Peyer's patch (tissue), 4 donors: ENCODE measurements around the gene MBNL2. TPM values are rescaled to one million over a fixed set of nuclear protein-coding genes. Genes with fewer than 3 reads are reported as not detected.

Source experiments
- DNase-seq, 3 donors: peaks; one replicate each; pipeline ENCODE4 v3.0.0-alpha.2; 2017 to 2019
- H3K27ac ChIP-seq, 4 donors: fragments of 200-600 bp; sonication (generic); one replicate each; pipeline ENCODE4 v1.5.1; 2016 to 2019
- H3K27me3 ChIP-seq, 2 donors: fragments of 200-600 bp; sonication (generic); one replicate each; pipeline ENCODE4 v1.5.1; 2019
- H3K36me3 ChIP-seq, 3 donors: fragments of 200-600 bp; sonication (generic); one replicate each; pipeline ENCODE4 v1.5.1; 2016 to 2019
- H3K4me1 ChIP-seq, 4 donors: fragments of 200-600 bp; sonication (generic); one replicate each; pipeline ENCODE4 v1.5.1; 2016 to 2019
- H3K4me3 ChIP-seq, 4 donors: fragments of 200-600 bp; sonication (generic); 1 replicate in 3 of 4; 2 replicates in 1 of 4; pipeline ENCODE4 v1.5.1; 2016 to 2019; ENCODE audit warnings: mild to moderate bottlenecking in 1 of 4
- H3K9me3 ChIP-seq, 4 donors: fragments of 200-600 bp; sonication (generic); one replicate each; pipeline ENCODE4 v1.5.1; 2016 to 2019; ENCODE audit warnings: mild to moderate bottlenecking in 1 of 4
- CTCF ChIP-seq, 6 experiments: fragments of 450-650 bp in 4 of 6; fragments of 200-600 bp in 2 of 6; sonication (generic) in 1 of 6; IDR thresholded peaks; one replicate each; pipeline ENCODE4 v1.5.1; 2017 to 2019; ENCODE audit warnings: antibody characterized with exemption in 6 of 6, mild to moderate bottlenecking in 3 of 6, moderate library complexity in 1 of 6
- POLR2A ChIP-seq, 2 donors: fragments of 450-650 bp; IDR thresholded peaks; one replicate each; pipeline ENCODE4 v1.5.1; 2017; ENCODE audit warnings: antibody characterized with exemption in 2 of 2, mild to moderate bottlenecking in 2 of 2, moderate library complexity in 2 of 2
- total RNA-seq, 4 donors: library from RNA; depleted of rRNA; stranded (reverse); fragments of >200 nt; gene quantifications; one replicate each; pipeline ENCODE4 v1.1.0, GENCODE V29; 2016

Gene MBNL2
- total RNA-seq, 4 donors from 2014 or later: 27.0 to 44.6 (median 36.3) TPM

DNA sequence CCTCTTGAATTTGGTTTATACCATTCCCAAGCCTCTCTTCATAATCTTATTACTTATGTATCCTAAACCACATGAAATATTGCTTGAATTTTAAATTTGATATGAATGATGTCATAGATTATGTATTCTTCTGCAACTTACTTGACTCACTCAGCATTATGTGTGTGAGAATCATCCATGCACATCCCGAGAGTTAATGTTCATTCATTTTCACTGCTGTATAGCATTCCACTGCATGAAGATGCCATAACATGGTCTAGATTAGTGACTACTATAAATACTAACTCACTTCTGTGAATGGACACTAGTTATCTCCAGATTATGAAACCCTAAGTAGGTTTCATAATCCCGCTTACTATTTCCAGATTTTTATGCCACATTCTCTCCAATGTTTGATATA lies 186.8 kb downstream of the MBNL2 start:
- Histone ChIP-seq H3K27ac (no peak overlapping the region), H3K27me3 (no peaks in the 10 kb centered on the region), H3K9me3 (no peaks in the 10 kb centered on the region), H3K36me3 (no peaks in the 10 kb centered on the region), H3K4me3 (no peak overlapping the region), H3K4me1 (no peaks in the 10 kb centered on the region)
- no peak for DNase-seq
- TF ChIP-seq POLR2A (IDR thresholded peaks at IDR 0.05): no peak
- TF ChIP-seq CTCF (IDR thresholded peaks at IDR 0.05): no peak

GRCh38 chr13:97411984-97412383 lies 189.9 kb downstream of the MBNL2 start:
- TF ChIP-seq POLR2A (IDR thresholded peaks at IDR 0.05): no peak
- no peak for TF ChIP-seq CTCF (IDR thresholded peaks at IDR 0.05)
- DNase-seq: no peak
- Histone ChIP-seq H3K4me3 (no peak overlapping the region), H3K36me3 (no peaks in the 10 kb centered on the region), H3K4me1 (no peaks in the 10 kb centered on the region), H3K27ac (no peak overlapping the region), H3K9me3 (no peaks in the 10 kb centered on the region), H3K27me3 (no peaks in the 10 kb centered on the region)

GRCh38 chr13:97413694-97414093 lies 191.6 kb downstream of the MBNL2 start:
- no peaks in the 10 kb centered on the region for H3K36me3 ChIP-seq
- TF ChIP-seq CTCF (IDR thresholded peaks at IDR 0.05) (no peak), POLR2A (IDR thresholded peaks at IDR 0.05) (no peak)
- H3K27me3 ChIP-seq: no peaks in the 10 kb centered on the region
- H3K9me3 ChIP-seq: no peaks in the 10 kb centered on the region
- no peak overlapping the region for H3K27ac ChIP-seq
- no peaks in the 10 kb centered on the region for H3K4me1 ChIP-seq
- no peak for DNase-seq
- H3K4me3 ChIP-seq: no peak overlapping the region

GRCh38 chr13:97414392-97414791 lies 192.3 kb downstream of the MBNL2 start:
- H3K27me3 ChIP-seq: no peaks in the 10 kb centered on the region
- no peak for DNase-seq
- no peak overlapping the region for H3K4me3 ChIP-seq
- no peak overlapping the region for H3K27ac ChIP-seq
- H3K9me3 ChIP-seq: no peaks in the 10 kb centered on the region
- TF ChIP-seq POLR2A (IDR thresholded peaks at IDR 0.05) (no peak), CTCF (IDR thresholded peaks at IDR 0.05) (no peak)
- H3K4me1 ChIP-seq: no peaks in the 10 kb centered on the region
- no peaks in the 10 kb centered on the region for H3K36me3 ChIP-seq

DNA sequence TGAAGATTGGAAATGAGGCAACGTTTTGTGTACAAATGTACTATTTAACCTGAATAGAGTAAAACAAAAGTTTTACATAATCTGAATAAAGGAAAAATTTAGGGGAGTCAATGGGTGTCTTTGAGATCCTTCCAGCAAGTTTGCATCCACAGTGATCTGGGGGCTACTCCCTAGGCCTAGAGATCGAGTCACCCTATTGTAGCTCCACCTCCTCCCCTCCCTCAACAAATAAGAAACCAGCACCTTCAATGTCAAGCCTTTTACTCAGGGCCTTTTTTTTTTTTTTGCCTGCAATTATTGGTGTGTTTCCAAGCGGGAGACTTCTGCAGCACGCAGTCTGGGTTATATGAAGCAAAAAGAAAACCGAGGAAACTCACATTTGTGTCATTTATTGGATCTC lies 195.6 kb downstream of the MBNL2 start:
- Histone ChIP-seq H3K36me3 (no peaks in the 10 kb centered on the region), H3K9me3 (no peaks in the 10 kb centered on the region), H3K27me3 (no peaks in the 10 kb centered on the region), H3K27ac (no peak overlapping the region), H3K4me1 (no peaks in the 10 kb centered on the region), H3K4me3 (no peak overlapping the region)
- no peak for TF ChIP-seq CTCF (IDR thresholded peaks at IDR 0.05)
- no peak for TF ChIP-seq POLR2A (IDR thresholded peaks at IDR 0.05)
- no peak for DNase-seq
